Left forelimb (tissue), 1 donor: ENCODE data around the gene PYCARD.
"Not testable (repeated sequence)": the region's sequence is repeated elsewhere in the genome, so short reads cannot be mapped to it uniquely, and the experiment has no call there.

Experiments
- DNase-seq: peaks from one replicate; pipeline ENCODE4 v3.0.0-alpha.2; 2018; ENCODE audit warnings: low spot score

Gene PYCARD

GRCh38 chr16:31215287-31216162 lies 13.0 kb upstream of the PYCARD start:
- DNase-seq: no peak

DNA sequence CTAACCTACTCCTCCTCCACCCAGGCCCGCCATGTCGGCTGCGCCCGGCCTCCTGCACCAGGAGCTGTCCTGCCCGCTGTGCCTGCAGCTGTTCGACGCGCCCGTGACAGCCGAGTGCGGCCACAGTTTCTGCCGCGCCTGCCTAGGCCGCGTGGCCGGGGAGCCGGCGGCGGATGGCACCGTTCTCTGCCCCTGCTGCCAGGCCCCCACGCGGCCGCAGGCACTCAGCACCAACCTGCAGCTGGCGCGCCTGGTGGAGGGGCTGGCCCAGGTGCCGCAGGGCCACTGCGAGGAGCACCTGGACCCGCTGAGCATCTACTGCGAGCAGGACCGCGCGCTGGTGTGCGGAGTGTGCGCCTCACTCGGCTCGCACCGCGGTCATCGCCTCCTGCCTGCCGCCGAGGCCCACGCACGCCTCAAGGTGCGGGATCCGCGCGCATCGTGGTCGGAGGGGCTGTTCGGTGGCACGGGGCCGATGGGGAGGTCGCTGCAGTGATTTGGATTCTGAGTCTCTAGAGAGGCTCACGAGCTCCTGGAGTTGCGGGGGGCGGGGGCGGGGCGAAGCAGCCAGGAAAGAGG lies 12.2 kb upstream of the PYCARD start:
- DNase-seq: no peak

DNA sequence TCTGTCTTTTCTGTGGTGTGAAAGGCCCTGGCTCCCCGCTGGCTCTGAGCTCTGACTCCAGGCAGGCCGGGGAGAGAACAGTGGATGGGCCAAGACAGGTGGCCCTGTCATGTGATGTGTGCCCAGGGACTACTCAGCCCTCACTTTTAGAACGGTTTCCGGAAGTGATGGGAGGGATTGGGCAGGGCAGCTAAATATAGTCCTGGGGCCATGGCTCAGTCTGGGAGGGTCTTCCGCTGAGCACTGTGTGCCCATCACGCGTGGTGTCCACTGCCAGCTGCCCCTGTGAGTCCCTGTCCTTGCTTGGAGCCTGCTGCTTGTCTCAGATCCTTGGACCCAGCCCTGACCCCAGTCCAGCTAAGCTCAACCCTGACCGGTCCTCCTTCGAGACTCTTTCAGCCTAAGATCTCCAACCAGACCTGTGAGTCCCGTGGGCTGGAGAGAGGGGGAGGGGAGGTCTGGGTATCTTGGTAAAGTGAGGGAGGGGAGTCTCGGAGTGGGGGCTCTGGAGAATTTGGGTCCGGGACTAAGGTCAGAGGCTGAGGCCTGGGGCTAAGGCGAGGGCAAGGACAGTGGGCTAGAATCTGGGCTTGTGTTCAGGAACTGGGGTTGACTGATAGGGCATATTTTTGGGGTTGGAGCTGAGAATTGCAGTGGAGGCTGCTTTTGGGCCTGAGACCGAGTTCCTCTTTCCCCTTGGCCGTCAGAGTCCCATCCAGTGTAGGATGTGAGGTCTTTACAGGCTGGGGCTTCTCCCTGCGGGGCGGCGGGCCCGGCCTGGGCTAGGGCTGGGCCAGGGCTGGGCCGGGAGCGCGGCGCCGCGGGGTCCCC lies 11.5 kb upstream of the PYCARD start, which contains the start of gene TRIM72:
TRIM72 (plus strand) TSS at position 243 of the 831 bp plus-strand sequence. CDS start 620 bp downstream, outside the sequence.
- no peak for DNase-seq

GRCh38 chr16:31213342-31213741 lies 10.8 kb upstream of the PYCARD start:
- DNase-seq: no peak

DNA sequence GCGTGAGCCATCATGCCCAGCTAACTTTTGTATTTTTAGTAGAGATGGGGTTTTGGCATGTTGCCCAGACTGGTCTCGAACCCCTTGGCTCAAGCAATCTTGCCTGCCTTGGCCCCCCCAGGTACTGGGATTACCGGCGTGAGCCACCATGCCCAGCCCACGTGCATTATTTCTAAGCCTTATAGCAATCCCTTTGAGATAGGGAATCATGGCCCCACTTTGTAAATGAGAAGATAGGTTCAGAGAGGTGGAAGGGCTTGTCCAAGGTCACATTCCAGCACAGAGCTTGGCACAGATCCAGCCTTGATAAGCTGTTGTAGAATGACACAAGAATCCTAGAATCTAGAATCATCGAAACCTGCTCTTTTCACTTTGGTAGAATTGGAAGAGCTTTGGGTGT lies 4.2 kb upstream of the PYCARD start:
- DNase-seq: no peak

DNA sequence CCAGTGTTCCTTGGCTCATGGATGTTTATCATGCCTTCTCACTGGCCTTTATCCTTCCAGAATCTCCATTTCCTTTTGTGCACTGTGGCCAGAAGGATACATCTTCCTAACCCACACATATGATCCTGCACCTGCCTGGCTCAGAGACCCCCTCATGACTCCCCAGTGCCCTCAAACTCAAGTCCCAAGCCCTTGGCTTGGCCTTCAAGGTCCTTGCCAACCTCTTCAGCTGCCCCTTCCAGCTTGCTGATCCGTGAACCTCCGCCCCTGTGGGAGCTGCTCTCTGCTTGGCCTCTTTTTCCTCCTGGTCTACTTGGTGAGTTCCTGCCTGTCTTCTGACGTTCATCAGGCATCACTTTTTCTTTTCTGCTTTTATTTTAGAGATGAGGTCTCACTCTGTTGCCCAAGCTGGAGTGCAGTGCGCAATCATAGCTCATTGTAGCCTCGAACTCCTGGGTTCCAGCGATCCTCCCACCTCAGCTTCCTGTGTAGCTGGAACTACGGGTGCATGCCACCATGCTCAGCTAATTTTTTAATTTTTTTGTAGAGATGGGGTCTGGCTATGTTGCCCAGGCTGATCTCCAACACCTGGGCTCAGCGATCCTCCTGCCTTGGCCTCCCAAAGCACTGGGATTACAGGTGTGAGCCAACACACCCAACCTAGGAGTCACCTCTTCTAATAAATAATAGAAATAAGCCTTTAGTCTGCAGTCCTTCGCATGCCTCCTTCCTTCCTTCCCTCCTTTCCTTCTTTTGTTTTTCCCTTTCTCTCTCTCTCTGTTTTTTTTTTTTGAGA lies 2.5 kb upstream of the PYCARD start:
- no peak for DNase-seq

DNA sequence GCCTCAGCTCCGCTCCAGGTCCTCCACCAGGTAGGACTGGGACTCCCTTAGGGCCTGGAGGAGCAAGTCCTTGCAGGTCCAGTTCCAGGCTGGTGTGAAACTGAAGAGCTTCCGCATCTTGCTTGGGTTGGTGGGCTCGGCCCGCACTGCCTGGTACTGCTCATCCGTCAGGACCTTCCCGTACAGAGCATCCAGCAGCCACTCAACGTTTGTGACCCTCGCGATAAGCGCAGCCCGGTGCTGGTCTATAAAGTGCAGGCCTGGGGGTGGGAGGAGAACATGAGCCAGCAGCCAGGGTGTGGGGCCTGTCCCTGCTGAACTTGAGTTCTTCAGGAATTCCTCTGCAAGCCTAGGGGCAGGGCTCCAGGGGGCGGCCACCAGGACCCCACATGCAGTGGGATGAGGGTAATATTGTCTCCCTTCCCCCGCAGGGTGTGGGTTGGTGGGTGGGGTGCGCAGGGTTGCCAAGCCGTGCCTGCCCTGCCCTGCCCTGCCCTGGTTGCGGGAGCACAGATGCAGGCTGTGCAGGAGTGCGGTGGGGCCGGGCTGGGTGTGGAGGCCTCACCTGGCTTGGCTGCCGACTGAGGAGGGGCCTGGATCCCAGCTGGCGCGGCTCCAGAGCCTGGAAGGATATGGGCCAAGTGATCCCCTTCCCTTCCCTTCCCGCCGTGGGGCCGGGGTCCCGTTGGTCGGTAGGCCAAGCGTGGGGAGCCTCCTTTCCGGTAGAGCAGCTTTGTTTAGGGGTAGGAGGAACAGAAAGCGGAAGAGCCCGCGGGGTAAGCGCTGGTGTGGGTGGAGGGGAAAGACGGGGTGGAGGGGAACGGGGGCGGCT lies 762 bp downstream of the PYCARD start:
- DNase-seq: no peak

- no peak for DNase-seq
These were observed 1.6 kb downstream of the PYCARD start for GRCh38 chr16:31200821-31201568.

DNA sequence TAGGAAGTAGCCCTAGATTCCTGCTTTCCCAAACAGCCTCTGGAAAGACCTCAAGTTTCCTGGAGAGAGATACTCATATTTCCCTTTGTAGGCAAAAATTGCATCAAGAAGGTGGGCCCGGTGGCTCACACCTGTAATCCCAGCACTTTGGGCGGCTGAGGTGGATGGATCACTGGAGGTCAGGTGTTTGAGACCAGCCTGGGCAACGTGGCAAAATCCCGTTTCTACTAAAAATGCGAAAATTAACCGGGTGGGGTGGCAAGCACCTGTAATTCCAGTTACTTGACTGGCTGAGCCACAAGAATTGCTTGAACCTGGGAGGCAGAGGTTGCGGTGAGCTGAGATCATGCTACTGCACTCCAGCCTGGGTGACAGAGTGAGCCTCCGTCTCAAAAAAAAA lies 2.4 kb downstream of the PYCARD start:
- not testable (repeated sequence) for DNase-seq

GRCh38 chr16:31199430-31200041 lies 3.0 kb downstream of the PYCARD start:
- DNase-seq: no peak

DNA sequence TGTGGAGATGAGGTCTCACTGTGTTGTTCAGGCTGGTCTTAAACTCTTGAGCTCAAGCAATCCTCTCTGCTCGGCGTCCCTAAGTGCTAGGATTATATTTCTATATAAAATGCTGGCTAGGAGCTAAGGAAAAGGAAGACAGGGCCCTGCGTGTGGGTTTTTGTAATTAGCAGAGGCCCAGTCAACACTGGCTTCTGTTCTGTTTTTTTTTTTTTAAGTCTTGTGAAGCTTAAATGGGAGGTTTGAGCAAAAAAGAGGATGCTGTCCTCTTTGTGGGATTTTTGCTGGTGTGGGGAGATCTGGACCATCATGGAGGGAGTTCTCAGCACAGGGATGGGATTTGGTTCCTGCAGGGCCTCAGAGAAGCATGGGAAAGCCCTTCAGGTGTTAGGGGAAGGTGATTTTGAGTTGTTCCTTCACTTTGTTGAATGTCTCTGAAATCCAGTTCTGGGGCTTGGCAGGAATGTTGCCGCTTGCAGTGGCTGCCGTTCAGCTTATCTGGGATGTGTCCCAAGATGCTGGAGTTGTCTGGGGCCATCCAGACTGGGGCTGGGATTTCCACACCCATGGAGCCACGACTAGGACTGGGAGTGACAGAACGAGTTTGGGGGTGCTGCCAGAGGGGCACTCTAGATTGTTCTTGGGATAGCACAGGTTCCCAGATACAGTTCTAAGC lies 4.2 kb downstream of the PYCARD start:
- DNase-seq: no peak

DNA sequence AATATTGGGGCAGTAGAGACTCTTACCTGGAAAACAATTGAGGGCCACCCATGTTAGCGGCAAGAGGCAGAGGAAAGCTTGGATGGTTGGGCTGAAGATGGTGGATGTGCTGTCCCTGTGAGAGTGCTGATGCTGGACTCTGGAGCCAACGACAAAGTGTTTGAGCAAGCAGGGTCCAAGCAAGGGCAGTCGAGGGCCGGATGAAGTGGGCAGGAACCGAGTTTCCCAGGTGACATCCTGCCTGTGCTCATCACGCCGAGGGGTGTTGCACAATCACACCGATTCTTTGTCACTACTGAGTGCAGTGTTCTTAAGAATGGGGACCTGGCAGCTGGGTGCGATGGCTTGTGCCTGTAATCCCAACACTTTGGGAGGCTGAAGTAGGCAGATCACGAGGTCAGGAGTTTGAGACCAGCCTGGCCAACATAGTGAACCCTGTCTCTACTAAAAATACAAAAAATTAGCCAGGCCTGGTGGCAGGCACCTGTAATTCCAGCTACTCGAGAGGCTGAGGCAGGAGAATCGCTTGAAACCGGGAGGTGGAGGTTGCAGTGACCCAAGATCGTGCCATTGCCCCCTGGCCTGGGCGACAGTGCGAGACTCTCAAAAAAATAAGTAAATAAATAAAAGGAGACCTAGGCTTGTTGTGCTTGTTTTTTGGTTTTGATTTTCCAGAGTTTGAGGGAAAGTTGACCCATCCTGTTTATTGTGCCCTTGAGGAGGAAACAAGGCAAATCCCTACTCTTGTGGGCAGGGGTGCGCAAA lies 6.1 kb downstream of the PYCARD start:
- no peak for DNase-seq

- not testable (repeated sequence) for DNase-seq
These were observed 6.7 kb downstream of the PYCARD start for GRCh38 chr16:31195861-31196260.

DNA sequence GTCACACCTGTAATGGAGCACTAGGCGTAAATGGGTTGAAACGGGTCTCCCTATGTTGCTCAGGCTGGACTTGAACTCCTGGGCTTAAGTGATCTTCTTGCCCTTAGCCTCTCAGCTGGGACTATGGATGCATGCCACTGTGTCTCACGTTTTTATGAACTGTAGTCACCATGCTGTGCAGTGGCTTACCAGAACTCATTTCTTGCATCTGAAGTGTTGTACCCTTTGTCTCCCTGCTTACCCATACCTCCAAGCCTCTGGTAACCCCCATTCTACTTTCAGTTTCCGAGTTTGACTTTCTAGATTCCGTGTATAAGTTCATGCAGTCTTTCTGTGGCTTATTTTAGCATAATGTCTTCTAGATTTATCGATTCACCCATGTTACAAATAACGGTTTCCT lies 7.7 kb downstream of the PYCARD start:
- DNase-seq: no peak

GRCh38 chr16:31193874-31194273 lies 8.7 kb downstream of the PYCARD start:
- DNase-seq: no peak

GRCh38 chr16:31192856-31193642 lies 9.5 kb downstream of the PYCARD start:
- no peak for DNase-seq

GRCh38 chr16:31191697-31192428 lies 10.7 kb downstream of the PYCARD start:
- no peak for DNase-seq
